Keratinocyte (primary cell): ENCODE measurements around the gene NUP214. TPM values are rescaled to one million over a fixed set of nuclear protein-coding genes. Genes with fewer than 3 reads are reported as not detected.

Experiments used
- DNase-seq: peaks from one replicate; pipeline ENCODE4 v3.0.0-alpha.2; 2011; ENCODE audit warnings: low read depth, missing footprints, low spot score
- FAIRE-seq: peaks from 2 replicates; lab custom pipeline; 2011; peaks lifted over from hg19 to GRCh38; lab: Jason Lieb, UNC
- H2AFZ ChIP-seq: 2 replicates; pipeline ENCODE4 v1.6.0; 2012; ENCODE audit warnings: low read length, control low read depth, inconsistent platforms; ENCODE audit not compliant: control insufficient read depth
- H3K27ac ChIP-seq: 2 replicates; pipeline ENCODE4 v1.5.1; 2011; ENCODE audit warnings: low read length; ENCODE audit not compliant: control insufficient read depth, insufficient read depth
- H3K27me3 ChIP-seq: 3 replicates; pipeline ENCODE4 v1.6.0; 2011; ENCODE audit warnings: low read length; ENCODE audit not compliant: control insufficient read depth, insufficient read depth; ENCODE audit errors: extremely low read depth
- H3K36me3 ChIP-seq, 2 experiments: 2 replicates in 1 of 2; 3 replicates in 1 of 2; pipeline ENCODE4 v1.5.1; 2011; ENCODE audit warnings: low read length in 2 of 2, mild to moderate bottlenecking in 1 of 2; ENCODE audit not compliant: control insufficient read depth in 2 of 2, insufficient read depth in 2 of 2; ENCODE audit errors: extremely low read depth in 1 of 2
- H3K4me1 ChIP-seq: 3 replicates; pipeline ENCODE4 v1.5.1; 2011; ENCODE audit warnings: low read length; ENCODE audit not compliant: control insufficient read depth, insufficient read depth; ENCODE audit errors: extremely low read depth
- H3K4me2 ChIP-seq: 3 replicates; pipeline ENCODE4 v1.6.0; 2011; ENCODE audit warnings: low read depth, low read length; ENCODE audit not compliant: control insufficient read depth, insufficient read depth; ENCODE audit errors: extremely low read depth
- H3K4me3 ChIP-seq, 3 experiments: fragments of 200-600 bp in 1 of 3; sonication (generic) in 1 of 3; 2 replicates in 2 of 3; 3 replicates in 1 of 3; pipeline ENCODE4 v1.5.1; 2011 to 2016; ENCODE audit warnings: low read length in 3 of 3, mild to moderate bottlenecking in 3 of 3, control low read depth in 2 of 3, inconsistent platforms in 1 of 3, low read depth in 1 of 3, mixed read lengths in 1 of 3, mixed run types in 1 of 3, moderate library complexity in 1 of 3; ENCODE audit not compliant: control insufficient read depth in 2 of 3, insufficient read depth in 2 of 3; ENCODE audit errors: extremely low read depth in 1 of 3
- H3K79me2 ChIP-seq: 2 replicates; pipeline ENCODE4 v1.6.0; 2012; ENCODE audit warnings: low read length; ENCODE audit not compliant: control insufficient read depth, insufficient read depth
- H3K9ac ChIP-seq: 3 replicates; pipeline ENCODE4 v1.6.0; 2011; ENCODE audit warnings: low read length; ENCODE audit not compliant: control insufficient read depth, insufficient read depth; ENCODE audit errors: extremely low read depth
- H3K9me1 ChIP-seq: 3 replicates; pipeline ENCODE4 v1.6.0; 2011; ENCODE audit warnings: low read length; ENCODE audit not compliant: control insufficient read depth, insufficient read depth; ENCODE audit errors: extremely low read depth
- H3K9me3 ChIP-seq: 2 replicates; pipeline ENCODE4 v1.5.1; 2012; ENCODE audit warnings: low read depth, low read length; ENCODE audit not compliant: control insufficient read depth
- H4K20me1 ChIP-seq: 3 replicates; pipeline ENCODE4 v1.6.0; 2011; ENCODE audit warnings: low read length; ENCODE audit not compliant: control insufficient read depth, insufficient read depth; ENCODE audit errors: extremely low read depth
- EZH2 ChIP-seq: IDR thresholded peaks from one replicate; pipeline ENCODE4 v1.6.1; 2012; ENCODE audit warnings: inconsistent platforms, mild to moderate bottlenecking, low read length, moderate library complexity
- dilution Hi-C: fragments of 300-500 bp; cut with MboI; formaldehyde crosslinking; loops from one replicate; pipeline ENCODE4 v1.7.0; 2020; ENCODE audit warnings: low sequenced_read_pairs; ENCODE audit not compliant: extremely low pct_ligation_motif_present
- polyA plus RNA-seq, 5 experiments: library from polyadenylated mRNA; depleted of rRNA in 3 of 5; stranded (reverse) in 3 of 5; stranded (forward) in 1 of 5; unstranded in 1 of 5; fragments of >200 nt; gene quantifications; 1 replicate in 1 of 5; 2 replicates in 3 of 5; 3 replicates in 1 of 5; pipeline versions ENCODE4 v1.2.1 to v1.2.3, GENCODE V29; 2011 to 2012; ENCODE audit warnings: missing spikeins in 2 of 5, low read depth in 1 of 5, low replicate concordance in 1 of 5
- TF ChIP-seq, protein P1 (sequence below), 3 experiments: IDR thresholded peaks in 1 of 3; conservative IDR thresholded peaks in 1 of 3; optimal IDR thresholded peaks in 1 of 3; 2 replicates in 2 of 3; 3 replicates in 1 of 3; pipeline versions ENCODE3 to v1.5.1; 2011; ENCODE audit warnings: low read length in 3 of 3, mild to moderate bottlenecking in 3 of 3, moderate library complexity in 2 of 3, control low read depth in 1 of 3, inconsistent platforms in 1 of 3; ENCODE audit not compliant: insufficient read depth in 2 of 3; ENCODE audit errors: extremely low read depth in 1 of 3

NUP214 gene
- polyA plus RNA-seq, 1 donor (not counting 4 experiments of a cell fraction or from before 2014, with no cell fraction given) = 7.3 TPM

DNA sequence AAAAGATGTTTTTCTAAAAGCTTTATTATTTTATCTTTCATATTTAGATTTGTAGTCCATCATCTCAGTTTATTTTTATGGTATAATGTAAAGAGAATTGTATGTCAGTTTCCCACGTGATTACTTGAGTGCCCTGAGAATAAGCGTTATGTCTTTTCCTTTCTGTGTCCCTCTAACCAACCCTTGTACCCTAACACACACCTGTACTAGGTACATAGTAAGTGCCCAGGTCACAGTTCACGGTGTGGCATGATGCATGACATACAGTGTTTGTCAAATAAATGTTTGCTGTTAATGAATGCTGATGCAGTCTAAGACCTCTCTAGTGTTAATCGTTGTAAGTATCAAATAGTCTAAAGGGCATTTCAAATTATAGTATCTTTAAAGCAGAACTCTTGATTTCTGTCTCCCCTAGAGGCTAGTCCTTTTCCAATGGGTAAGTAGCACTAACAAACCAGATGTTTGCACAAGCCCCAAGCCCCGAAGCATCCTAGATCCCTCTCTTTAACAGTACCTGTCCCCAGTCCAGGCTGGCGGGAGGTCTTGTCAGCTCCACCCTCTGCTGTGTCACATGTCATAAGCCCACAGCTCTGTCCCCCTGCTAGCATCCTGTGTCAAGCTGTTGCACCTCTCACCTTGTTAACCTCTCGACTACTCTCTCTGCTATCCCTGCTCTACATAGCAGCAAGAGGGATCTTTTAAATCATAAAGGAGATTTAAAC is 23.7 kb downstream of the NUP214 start:
- Histone ChIP-seq H3K36me3 (peaks cover 28 to 42% of the 10 kb centered on the region in 2 experiments), H3K4me2 (no peak overlapping the region), H2AFZ (no peak overlapping the region), H3K27me3 (no peaks in the 10 kb centered on the region), H3K4me3 (no peak overlapping the region), H3K9ac (no peak overlapping the region), H3K9me1 (no peaks in the 10 kb centered on the region), H3K4me1 (no peaks in the 10 kb centered on the region), H4K20me1 (no peaks in the 10 kb centered on the region), H3K9me3 (no peaks in the 10 kb centered on the region), H3K27ac (no peak overlapping the region), H3K79me2 (no peaks in the 10 kb centered on the region)
- no peak for DNase-seq
- dilution Hi-C loops = no loop called here
- TF ChIP-seq, protein P1, sequence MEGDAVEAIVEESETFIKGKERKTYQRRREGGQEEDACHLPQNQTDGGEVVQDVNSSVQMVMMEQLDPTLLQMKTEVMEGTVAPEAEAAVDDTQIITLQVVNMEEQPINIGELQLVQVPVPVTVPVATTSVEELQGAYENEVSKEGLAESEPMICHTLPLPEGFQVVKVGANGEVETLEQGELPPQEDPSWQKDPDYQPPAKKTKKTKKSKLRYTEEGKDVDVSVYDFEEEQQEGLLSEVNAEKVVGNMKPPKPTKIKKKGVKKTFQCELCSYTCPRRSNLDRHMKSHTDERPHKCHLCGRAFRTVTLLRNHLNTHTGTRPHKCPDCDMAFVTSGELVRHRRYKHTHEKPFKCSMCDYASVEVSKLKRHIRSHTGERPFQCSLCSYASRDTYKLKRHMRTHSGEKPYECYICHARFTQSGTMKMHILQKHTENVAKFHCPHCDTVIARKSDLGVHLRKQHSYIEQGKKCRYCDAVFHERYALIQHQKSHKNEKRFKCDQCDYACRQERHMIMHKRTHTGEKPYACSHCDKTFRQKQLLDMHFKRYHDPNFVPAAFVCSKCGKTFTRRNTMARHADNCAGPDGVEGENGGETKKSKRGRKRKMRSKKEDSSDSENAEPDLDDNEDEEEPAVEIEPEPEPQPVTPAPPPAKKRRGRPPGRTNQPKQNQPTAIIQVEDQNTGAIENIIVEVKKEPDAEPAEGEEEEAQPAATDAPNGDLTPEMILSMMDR (optimal IDR thresholded peaks at IDR 0.05 in 1 of 3, IDR thresholded peaks at IDR 0.05 in 1 of 3, conservative IDR thresholded peaks at IDR 0.05 in 1 of 3; ENCODE audit: extremely low read depth in 1 of 3, insufficient read depth in 2 of 3, low read length in 3 of 3) = no peak
- TF ChIP-seq EZH2 = no peak
- no peak for FAIRE-seq

DNA sequence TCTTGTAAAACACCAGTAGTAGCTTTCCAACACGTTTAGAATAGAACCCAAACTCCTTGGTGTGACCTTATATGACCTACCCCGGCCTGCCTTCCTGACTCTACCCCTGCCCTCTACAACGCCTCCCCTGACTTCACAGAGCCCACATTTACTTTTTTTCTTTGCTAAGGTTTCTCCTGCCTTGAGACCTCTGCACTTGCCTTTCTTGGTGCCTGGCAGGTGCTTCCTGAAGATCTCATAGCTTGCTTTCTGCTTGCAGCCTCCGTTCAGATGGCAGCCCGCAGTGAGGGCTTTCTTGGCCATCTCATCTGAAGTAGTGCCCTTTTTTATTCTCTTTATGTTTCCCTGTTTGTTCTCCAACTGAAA is 24.3 kb downstream of the NUP214 start:
- no peak overlapping the region for H3K27ac ChIP-seq
- no peaks in the 10 kb centered on the region for H3K27me3 ChIP-seq
- H4K20me1 ChIP-seq = no peaks in the 10 kb centered on the region
- TF ChIP-seq EZH2 = no peak
- TF ChIP-seq, protein P1 (optimal IDR thresholded peaks at IDR 0.05 in 1 of 3, IDR thresholded peaks at IDR 0.05 in 1 of 3, conservative IDR thresholded peaks at IDR 0.05 in 1 of 3; ENCODE audit: extremely low read depth in 1 of 3, insufficient read depth in 2 of 3, low read length in 3 of 3) = no peak
- no peak for DNase-seq
- H2AFZ ChIP-seq = no peak overlapping the region
- no peaks in the 10 kb centered on the region for H3K9me1 ChIP-seq
- H3K36me3 ChIP-seq = peaks cover 24 to 42% of the 10 kb centered on the region in 2 experiments
- H3K4me1 ChIP-seq = no peaks in the 10 kb centered on the region
- dilution Hi-C loops = no loop called here
- FAIRE-seq = no peak
- no peaks in the 10 kb centered on the region for H3K9me3 ChIP-seq
- no peak overlapping the region for H3K4me3 ChIP-seq
- H3K9ac ChIP-seq = no peak overlapping the region
- H3K79me2 ChIP-seq = no peaks in the 10 kb centered on the region
- H3K4me2 ChIP-seq = no peak overlapping the region
